ENCODE results near the gene SALL2. TPM values are rescaled to one million over a fixed set of nuclear protein-coding genes. Genes with fewer than 3 reads are reported as not detected.

SALL2 gene
- total RNA-seq, 1 experiment from 2014 or later, result 287 TPM

DNA sequence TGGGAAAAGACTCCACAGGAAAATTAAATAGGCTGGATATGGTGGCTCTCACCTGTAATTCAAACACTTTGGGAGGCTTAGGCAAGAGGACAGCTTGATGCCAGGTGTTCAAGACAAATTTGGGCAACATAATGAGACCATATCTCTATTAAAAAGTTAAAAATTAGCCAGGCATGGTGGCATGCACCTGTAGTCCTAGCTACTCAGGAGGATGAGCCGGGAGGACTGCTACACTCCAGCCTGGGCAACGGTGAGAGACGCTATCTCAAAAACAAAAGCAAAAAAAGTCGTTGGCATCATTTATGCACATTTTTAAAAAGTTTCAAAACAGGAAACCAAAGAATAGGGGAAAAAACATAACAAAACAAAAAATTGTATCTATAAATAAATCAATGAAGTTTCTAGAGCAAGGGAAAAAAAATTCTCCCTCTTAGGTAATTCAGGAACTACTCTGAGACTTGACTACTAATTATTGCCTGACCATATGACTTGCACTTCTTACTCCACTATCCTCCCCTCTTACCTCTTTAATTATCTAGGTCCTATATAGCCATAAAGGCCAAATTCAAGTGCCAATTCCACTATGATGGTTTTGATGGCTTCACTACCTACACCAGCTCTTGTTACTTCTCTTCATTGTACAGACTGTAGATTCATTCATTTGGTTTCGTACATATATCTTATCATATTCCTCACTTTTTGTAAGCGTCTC is 16.6 kb downstream of the SALL2 start:
- peaks cover 3 to 7% of the 10 kb centered on the region in 2 experiments; a peak in 4 of 5 replicates for H3K9me3 Mint-ChIP-seq
- TF ChIP-seq, protein P1, sequence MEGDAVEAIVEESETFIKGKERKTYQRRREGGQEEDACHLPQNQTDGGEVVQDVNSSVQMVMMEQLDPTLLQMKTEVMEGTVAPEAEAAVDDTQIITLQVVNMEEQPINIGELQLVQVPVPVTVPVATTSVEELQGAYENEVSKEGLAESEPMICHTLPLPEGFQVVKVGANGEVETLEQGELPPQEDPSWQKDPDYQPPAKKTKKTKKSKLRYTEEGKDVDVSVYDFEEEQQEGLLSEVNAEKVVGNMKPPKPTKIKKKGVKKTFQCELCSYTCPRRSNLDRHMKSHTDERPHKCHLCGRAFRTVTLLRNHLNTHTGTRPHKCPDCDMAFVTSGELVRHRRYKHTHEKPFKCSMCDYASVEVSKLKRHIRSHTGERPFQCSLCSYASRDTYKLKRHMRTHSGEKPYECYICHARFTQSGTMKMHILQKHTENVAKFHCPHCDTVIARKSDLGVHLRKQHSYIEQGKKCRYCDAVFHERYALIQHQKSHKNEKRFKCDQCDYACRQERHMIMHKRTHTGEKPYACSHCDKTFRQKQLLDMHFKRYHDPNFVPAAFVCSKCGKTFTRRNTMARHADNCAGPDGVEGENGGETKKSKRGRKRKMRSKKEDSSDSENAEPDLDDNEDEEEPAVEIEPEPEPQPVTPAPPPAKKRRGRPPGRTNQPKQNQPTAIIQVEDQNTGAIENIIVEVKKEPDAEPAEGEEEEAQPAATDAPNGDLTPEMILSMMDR (conservative IDR thresholded peaks at IDR 0.05), result no peak
- H3K4me3 Mint-ChIP-seq, result peak overlapping the region; percentile 99
- peak overlapping the region; percentile 30 for H3K4me2 ChIP-seq (ENCODE audit: insufficient read depth, insufficient read length, low read length)
- H2AFZ ChIP-seq (ENCODE audit: low read length), result no peak overlapping the region
- peaks cover 17% of the 10 kb centered on the region; the same call in 1 of the 2 replicates for H3K79me2 ChIP-seq (ENCODE audit: insufficient read depth, low read length)
- H2BK5ac ChIP-seq (ENCODE audit: insufficient read length, low read length), result no peak overlapping the region
- H3K4ac ChIP-seq (ENCODE audit: low read depth, low read length), result no peak overlapping the region
- H3K14ac ChIP-seq (ENCODE audit: insufficient read depth, low read length), result no peak overlapping the region
- no peak for DNase-seq
- H3K4me1 ChIP-seq (ENCODE audit: insufficient read depth, low read length), result no peaks in the 10 kb centered on the region
- H3K4me1 Mint-ChIP-seq, result peaks cover 26 to 33% of the 10 kb centered on the region in 2 experiments
- H3K27me3 Mint-ChIP-seq (ENCODE audit: low read depth), result no peaks in the 10 kb centered on the region
- H4K91ac ChIP-seq (ENCODE audit: insufficient read length, low read depth, low read length), result no peak overlapping the region
- no peak overlapping the region for H4K5ac ChIP-seq (ENCODE audit: insufficient read length, low read depth, low read length)
- no CpG with 5 or more reads among the region's 6 CpGs for WGBS (ENCODE audit: extremely low coverage, insufficient read length, low lambda C conversion rate)
- no peak overlapping the region for H3K18ac ChIP-seq (ENCODE audit: insufficient read length, low read depth, low read length)
- H3K23ac ChIP-seq (ENCODE audit: insufficient read length, low read depth, low read length), result no peak overlapping the region
- H4K20me1 ChIP-seq (ENCODE audit: control insufficient read depth, insufficient read depth, insufficient read length), result no peaks in the 10 kb centered on the region
- H3K79me1 ChIP-seq (ENCODE audit: insufficient read depth, low read depth, low read length, poor library complexity, severe bottlenecking), result peaks cover 3% of the 10 kb centered on the region
- H2AK5ac ChIP-seq (ENCODE audit: insufficient read length, low read length), result no peak overlapping the region
- H3T11ph ChIP-seq (ENCODE audit: low read length), result no peak overlapping the region
- no peak overlapping the region for H2BK20ac ChIP-seq (ENCODE audit: low read depth, low read length, poor library complexity, severe bottlenecking)
- H3K36me3 Mint-ChIP-seq (ENCODE audit: insufficient read depth in 1 of 3, low read depth in 3 of 3), result peaks cover 32 to 44% (median 35%) of the 10 kb centered on the region in 3 experiments
- no peak overlapping the region for H2BK120ac ChIP-seq (ENCODE audit: low read depth, low read length, poor library complexity, severe bottlenecking)
- no peaks in the 10 kb centered on the region for H3K27me3 ChIP-seq (ENCODE audit: insufficient read depth, low read length)
- no peak overlapping the region for H2BK12ac ChIP-seq (ENCODE audit: insufficient read length, low read depth, low read length)
- H3K9me3 ChIP-seq (ENCODE audit: control insufficient read depth, low read depth, low read length), result no peaks in the 10 kb centered on the region
- no peaks in the 10 kb centered on the region for H3K23me2 ChIP-seq (ENCODE audit: insufficient read length, low read depth, low read length, poor library complexity, severe bottlenecking)
- H3K56ac ChIP-seq (ENCODE audit: insufficient read length, low read depth, low read length), result no peak overlapping the region
- H3K27ac Mint-ChIP-seq, result peak overlapping the region; percentile 98 to 99 (median 98); a peak in 4 of 7 replicates
- H3K27ac ChIP-seq (ENCODE audit: insufficient read length, low read depth, low read length), result no peak overlapping the region
- H3K9ac ChIP-seq (ENCODE audit: extremely low read depth, insufficient read length, low read length), result peak overlapping the region; percentile 90
- no peak overlapping the region for H2BK15ac ChIP-seq (ENCODE audit: low read depth, low read length)
- no peak overlapping the region for H4K8ac ChIP-seq (replicated peaks; ENCODE audit: insufficient read length, low read depth, low read length)

Measured in H9 (cell line).